Measurements from ENCODE around the gene BPIFB6.

DNA sequence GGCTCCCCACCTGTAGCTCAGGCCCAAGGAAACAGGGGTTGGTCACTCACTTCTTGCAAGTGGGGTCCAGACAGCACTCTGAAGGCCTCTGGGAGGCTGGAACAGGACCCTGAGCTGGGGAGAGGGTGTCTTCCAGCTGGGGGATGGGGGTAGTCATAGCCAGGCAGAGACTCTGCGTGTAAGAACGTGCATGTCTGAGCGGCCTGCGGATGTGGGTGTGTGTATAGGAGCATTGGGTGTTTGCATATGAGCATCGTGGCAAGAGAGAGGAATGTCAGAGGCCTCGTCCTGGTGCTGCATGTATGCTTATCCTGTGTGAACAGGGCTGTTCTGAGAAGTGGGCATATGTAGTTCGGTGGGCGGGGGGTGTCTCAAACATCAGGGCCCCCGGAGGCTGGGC, 34.3 kb downstream of the BPIFB6 start:
- TF ChIP-seq CTCF (IDR thresholded peaks at IDR 0.05) = no peak
- TF ChIP-seq, protein P1, sequence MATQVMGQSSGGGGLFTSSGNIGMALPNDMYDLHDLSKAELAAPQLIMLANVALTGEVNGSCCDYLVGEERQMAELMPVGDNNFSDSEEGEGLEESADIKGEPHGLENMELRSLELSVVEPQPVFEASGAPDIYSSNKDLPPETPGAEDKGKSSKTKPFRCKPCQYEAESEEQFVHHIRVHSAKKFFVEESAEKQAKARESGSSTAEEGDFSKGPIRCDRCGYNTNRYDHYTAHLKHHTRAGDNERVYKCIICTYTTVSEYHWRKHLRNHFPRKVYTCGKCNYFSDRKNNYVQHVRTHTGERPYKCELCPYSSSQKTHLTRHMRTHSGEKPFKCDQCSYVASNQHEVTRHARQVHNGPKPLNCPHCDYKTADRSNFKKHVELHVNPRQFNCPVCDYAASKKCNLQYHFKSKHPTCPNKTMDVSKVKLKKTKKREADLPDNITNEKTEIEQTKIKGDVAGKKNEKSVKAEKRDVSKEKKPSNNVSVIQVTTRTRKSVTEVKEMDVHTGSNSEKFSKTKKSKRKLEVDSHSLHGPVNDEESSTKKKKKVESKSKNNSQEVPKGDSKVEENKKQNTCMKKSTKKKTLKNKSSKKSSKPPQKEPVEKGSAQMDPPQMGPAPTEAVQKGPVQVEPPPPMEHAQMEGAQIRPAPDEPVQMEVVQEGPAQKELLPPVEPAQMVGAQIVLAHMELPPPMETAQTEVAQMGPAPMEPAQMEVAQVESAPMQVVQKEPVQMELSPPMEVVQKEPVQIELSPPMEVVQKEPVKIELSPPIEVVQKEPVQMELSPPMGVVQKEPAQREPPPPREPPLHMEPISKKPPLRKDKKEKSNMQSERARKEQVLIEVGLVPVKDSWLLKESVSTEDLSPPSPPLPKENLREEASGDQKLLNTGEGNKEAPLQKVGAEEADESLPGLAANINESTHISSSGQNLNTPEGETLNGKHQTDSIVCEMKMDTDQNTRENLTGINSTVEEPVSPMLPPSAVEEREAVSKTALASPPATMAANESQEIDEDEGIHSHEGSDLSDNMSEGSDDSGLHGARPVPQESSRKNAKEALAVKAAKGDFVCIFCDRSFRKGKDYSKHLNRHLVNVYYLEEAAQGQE (IDR thresholded peaks at IDR 0.05; ENCODE audit: insufficient read depth in 1 of 2, low read depth in 2 of 2, low read length in 1 of 2) = no peak
- TF ChIP-seq POLR2AphosphoS5 (IDR thresholded peaks at IDR 0.05; ENCODE audit: low read depth, low read length) = no peak

All from Panc1 (cell line).